HG03442 (cell line): Measurements from ENCODE around the gene TLR3.
"Not testable (repeated sequence)": the region's sequence is repeated elsewhere in the genome, so short reads cannot be mapped to it uniquely, and the experiment has no call there.

Source experiments
- ATAC-seq: cut with Tn5 transposase; IDR thresholded peaks from one replicate; pipeline ENCODE4 v1.9.1; 2021; ENCODE audit warnings: mild to moderate bottlenecking, moderate library complexity; ENCODE audit not compliant: unreplicated experiment

Gene TLR3

DNA sequence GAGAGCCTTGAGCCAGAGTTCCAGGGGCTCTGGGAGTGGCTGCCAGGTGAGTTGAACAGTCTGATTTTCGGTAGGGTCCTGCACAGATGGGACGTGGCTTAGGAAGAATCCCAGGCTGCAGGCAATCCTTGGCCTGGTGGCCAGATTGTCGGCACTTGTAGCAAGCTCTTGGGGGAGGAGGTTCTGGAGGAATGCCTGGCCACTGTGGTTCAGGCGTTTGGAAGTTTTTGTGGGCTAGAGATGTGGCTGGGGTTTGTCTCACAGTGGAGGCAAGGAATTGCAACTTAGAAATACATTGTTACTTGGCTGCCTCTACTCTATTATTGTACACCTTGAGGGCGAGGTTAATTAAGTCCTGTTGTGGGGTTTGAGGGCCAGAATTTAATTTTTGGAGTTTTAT, 21.5 kb upstream of the TLR3 start:
- not testable (repeated sequence) for ATAC-seq

DNA sequence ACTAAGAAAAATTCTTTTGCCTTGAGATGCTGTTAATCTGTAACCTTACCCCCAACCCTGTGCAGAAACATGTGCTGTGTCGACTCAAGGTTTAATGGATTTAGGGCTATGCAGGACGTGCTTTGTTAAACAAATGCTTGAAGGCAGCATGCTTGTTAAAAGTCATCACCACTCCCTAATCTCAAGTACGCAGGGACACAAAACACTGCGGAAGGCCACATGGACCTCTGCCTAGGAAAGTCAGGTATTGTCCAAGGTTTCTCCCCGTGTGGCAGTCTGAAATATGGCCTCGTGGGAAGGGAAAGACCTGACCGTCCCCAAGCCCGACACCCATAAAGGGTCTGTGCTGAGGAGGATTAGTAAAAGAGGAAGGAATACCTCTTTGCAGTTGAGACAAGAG, 18.8 kb upstream of the TLR3 start:
- ATAC-seq, result not testable (repeated sequence)

DNA sequence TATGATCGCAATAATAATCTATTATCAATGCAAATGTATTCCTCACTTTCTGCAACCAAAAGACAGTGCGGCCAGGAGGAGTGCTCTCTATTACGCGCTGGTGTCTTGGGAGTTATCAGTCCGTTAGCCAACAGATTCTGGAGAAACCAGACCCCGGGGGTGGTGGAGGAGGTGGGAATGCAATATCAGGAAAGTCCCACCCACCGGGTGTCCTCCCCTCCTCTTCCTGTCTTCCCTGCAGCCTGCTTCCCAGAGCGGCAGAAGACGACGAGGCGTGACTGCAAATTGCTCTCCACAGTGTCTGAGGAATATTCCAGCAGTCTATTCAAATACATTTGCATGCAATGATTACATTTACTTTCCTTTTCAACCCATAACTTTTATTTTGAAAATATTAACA, 17.9 kb upstream of the TLR3 start:
- no peak for ATAC-seq

DNA sequence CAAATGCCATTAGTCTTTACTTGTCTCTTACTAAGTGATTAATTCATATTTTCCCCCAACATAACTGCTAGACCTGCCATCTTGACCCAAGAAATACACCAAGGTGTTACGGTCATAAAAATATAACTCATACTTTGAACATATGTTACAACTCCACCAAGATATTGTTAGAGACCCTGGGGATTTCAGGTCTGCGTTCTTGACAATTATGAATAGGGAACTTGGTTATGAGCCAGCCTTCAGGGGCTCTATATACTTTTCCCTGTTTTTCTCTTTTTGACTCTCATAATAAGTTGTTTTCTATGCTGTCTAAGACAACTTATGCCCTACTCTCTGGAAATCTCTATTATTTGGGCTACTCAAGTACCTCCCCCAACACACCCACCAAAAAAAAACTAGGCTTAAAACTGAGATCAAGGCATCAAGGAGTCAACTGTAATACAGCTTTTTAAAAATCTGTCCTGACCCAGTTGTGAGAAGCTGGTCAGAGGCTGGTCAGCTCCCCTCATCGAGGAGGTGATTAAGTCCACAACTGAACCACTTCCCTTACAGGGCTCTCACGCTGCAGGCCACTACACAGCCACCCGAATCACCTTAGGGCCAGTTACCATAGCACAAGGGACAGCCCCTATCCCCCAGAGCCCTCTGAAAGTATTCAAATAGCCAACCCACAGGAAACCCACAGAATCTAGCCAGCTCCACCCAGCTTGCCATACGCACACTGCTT, 10.5 kb upstream of the TLR3 start:
- ATAC-seq, result peak; percentile 100

DNA sequence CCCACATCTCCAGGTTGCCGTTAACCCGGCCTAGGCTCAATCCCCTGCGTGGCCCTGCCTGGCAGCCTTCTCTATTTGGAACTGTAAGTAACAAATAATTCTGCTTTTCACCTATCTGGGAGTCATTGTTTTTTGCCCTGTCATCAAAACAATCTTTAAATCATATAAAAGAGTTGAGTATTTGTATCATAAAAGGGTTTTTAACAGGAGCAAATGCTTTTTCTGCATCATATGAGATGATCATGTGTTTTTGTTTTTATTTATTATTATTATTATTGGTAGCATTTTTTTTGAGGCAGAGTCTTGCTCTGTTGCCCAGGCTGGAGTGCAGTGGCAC, 10.0 kb upstream of the TLR3 start:
- ATAC-seq, result no peak

DNA sequence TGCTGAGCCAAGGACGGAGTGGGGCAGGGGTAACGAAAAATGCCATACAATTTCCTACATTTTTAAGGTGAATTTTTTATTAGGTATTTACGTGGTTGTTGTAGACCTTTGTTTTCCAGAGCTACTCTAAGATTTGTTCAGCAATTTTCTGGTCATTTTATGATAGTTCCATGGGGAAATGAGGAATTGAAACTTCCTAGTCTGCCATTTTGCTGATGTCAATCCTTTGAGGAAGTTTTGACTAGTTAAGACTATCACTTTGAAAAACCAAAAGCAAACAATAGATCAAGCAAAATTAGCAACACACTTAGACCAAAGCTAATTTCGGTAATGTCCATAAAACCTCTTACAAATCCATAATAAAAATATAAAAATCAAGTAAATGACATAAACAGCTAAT, 7.0 kb upstream of the TLR3 start:
- ATAC-seq, result no peak

DNA sequence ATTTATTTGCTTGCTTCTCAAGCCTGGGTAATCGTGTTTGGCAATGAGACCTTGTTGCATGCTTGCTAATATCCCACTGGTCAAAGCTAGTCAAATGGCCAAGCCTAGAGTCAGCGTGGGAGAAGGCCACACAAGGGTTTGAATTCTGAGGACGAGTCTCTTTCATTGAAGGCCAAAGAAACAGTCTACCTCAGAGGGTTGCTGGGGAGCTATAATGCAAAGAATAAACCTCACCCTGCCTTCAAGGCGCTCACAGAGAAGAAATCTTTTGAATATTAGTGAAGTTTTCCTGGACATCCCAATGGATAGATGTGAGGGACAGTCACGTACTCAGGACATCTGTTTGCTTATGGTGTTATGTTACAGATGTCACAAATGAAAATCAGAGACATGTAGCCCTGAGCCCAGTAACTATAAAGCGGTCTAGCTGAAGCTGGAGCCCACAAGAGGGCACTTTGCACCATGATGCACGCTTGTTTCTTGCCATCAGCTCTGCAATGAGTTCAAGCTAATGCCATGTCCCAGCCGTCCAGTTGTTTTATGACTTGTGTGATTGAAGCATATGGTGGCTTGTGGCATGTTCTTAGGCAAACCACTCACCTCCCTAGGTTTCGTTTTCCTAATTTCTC, 1.1 kb upstream of the TLR3 start:
- ATAC-seq, result peak; percentile 87

DNA sequence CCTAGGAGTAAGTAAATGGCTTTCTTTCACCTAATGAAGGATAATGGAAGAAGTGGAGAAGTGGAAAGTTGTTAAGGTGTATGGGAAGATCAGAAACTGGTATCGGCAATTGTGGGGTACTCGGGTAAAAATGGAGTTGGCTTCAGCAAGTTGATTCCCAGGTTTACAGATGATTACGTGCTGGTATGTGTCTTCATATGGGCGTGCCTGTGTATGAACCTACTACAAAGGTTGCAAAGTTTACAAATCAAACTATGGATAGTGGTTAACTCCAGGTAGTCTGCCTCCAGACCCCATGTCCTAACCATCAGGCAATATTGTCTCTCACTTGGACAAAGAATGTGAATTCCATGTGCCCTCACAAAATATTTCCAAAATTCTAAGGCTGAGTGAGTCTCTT, 773 bp downstream of the TLR3 start:
- no peak for ATAC-seq

DNA sequence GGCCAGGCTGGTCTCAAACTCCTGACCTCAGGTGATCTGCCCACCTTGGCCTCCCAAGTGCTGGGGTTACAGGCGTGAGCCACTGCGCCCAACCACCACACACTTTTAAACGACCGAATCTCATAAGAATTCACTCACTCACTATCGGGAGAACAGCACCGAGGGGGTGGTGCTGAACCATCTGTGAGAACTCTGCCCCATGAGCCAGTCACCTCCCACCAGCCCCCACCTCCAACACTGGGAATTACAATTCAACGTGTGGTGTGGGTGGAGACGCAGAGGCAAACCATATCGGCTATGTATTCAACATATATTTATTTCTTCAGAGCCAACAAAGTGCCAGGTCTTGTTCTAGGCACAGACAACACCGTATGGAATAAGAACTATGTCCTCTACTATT, 3.6 kb downstream of the TLR3 start:
- no peak for ATAC-seq

DNA sequence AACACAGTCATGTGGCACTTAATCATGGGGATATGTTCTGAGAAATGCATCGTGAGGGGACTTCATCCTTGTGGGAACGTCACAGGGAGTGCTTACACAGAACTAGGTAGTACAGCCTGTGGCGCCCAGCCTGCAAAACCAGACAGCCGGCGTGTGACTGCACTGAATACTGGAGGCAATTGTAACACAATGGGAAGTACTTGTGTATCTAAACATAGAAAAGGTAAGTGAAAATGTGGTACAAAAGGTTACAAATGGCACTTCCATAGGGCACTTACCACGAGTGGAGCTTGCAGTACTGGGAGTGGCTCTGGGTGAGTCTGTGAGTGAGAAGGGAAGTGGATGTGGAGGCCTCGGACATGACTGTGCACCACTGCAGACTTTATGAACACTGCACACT, 5.2 kb downstream of the TLR3 start:
- no peak for ATAC-seq

DNA sequence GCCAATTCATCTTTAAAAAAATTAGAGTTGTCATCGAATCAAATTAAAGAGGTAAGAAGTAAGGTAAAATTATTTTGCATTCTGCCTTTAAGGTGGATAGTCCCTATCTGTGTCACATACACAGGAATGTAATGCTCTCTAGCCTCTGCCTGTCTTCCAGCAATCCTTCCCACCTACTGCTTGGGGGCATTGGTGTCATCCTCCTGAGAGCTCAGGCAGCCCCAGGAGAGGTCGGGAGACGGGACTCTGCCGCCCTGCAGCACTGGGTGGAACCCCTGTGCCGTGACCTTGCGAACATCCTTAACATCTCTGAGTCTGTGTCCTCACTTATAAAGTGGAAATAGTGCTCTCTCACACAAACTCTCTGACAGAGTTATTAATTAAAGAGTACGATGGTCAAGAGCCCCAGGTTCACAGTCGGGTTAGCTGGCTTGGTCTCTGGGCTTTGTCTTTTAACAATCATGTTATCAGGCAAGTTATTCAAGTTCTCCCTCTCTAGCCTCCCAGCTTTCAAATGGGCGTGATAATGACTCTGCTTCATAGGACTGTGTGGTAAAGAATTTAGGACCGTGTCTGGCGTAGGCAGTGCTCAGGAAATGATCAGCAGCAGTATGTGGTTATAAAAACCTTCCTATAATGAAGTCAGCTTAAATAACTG, 10.2 kb downstream of the TLR3 start:
- no peak for ATAC-seq

DNA sequence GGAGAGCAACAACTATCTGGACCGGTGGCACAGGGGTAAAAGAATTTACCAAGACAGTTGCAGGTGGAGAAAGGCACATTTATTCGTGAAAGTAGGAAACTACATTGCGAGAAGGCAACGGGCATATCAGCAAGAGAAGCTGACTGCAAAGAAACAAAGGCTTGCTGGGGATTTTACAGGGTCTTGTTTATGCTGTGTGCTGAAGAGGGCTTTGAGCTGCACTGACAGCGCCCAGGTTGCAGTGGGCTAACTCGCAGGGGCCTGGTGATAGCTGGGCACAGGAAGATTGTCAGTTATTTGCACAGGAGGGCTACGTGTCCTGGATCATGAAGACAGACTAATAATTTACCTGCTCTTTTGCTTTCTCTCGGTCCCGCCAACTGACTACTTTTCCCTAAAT, 10.7 kb downstream of the TLR3 start:
- ATAC-seq, result no peak

DNA sequence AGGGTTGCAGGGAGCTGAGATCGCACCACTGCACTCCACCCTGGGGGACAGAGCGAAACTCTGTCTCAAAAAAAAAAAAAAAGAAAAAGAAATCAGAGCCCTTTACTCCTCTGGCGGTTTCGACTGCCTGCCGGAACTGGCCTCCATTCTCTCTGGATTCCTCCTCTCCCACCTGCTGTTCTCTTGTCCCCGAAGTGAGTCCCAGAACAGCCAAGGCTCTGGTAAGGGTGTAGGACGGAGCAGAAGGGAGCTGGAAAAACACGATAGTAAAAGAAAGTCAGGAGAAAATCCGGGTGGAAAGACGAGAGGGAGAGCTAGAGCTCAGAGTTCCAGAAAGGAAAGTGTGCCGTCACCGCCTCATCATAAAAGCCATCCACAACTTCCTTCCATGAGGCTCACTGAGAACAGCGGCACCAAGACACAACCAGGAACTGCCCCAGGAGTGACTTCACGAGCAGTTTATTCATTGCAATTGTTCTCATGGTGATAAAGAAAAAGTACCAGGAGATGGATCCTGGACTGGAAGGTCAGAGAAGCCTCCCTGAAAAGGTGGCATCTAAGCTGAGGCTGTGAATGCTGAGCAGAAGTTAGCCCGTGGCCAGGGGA, 12.3 kb downstream of the TLR3 start:
- no peak for ATAC-seq

DNA sequence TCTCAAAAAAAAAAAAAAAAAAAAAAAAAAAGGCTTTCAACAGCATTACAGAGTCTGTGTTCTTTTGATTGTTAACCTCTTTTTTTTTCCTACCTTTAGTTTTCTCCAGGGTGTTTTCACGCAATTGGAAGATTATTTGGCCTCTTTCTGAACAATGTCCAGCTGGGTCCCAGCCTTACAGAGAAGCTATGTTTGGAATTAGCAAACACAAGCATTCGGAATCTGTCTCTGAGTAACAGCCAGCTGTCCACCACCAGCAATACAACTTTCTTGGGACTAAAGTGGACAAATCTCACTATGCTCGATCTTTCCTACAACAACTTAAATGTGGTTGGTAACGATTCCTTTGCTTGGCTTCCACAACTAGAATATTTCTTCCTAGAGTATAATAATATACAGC, 13.3 kb downstream of the TLR3 start:
- ATAC-seq, result no peak

DNA sequence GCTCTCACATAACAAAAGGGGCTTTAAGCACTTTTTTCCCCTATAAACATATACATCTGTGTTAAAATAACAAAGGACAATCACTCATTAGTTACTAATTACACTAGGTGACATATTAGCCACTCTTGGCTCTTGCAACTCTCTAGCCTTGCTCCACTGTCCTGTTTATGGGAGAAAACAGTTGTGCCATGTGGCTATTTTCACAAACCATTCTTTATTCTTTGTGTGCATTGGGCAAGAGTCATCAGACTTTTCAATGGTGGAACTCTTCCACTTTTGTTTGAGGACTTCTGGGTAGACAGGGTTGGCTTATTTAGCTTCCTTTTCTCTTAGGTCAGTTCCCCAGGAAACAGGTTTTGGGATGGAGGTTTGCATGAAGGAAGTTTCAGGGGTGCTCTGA, 19.6 kb downstream of the TLR3 start:
- ATAC-seq, result no peak

DNA sequence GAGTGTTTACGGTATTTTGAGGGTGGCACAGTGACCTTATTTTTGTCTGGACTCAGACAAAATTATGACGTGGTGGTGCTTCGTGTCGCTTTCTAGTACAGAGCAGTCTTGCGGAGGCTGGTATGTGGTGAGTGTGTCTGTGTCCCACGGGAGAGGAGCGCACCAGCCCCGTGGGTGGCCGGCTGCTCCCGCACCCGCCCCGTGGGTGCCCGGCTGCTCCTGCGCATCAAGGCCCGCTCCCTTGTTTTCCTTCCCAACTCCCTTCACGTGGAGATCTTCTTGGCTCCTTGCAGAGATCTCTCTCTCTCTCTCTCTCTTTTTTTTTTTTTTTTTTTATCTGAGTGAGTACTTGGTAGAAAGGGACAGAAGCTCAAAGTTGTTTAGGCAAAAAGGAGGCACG, 23.3 kb downstream of the TLR3 start:
- ATAC-seq, result no peak

DNA sequence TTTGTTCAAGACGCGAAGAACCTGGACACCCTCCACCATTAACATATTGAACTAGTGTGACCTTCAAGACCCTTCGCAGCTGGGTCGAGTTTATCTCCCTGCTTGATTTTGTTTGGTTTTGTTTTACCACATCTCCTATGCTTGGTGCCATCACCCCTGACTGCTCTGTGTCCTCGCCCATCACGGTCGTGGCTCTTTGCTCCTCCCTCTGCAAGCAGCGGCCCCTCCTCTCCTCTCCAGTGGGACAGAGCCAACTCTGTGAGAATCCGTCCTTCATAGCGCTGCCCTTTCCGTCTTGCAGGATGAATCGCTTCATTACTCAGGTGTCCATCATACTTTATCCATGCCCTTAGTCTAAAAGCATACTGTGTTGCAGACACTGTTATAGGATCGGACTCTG, 26.4 kb downstream of the TLR3 start:
- ATAC-seq, result no peak

DNA sequence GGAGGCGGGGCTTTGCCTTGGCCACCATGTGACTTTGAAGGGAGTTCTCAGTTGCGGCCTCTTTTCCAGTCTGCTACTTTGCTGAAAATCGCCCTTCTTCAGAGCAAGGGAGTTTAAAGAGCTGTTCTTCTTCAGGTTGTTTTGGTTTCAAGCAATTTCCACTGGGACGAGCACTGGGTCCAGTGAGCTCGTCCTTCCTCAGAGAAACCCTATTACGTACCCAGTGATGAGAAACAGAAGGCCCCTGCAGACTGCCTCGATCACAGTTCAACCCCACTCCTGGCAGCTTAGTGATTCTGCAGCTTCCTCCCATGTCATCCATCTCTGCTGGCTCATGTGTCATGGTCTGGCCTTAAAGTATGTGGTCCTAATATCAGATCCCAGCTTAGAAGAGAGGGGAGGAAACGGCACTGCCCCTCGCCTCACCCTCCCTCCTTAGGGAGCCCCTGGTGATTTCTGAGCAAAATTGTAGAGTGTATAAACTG, 27.8 kb downstream of the TLR3 start:
- ATAC-seq, result no peak

DNA sequence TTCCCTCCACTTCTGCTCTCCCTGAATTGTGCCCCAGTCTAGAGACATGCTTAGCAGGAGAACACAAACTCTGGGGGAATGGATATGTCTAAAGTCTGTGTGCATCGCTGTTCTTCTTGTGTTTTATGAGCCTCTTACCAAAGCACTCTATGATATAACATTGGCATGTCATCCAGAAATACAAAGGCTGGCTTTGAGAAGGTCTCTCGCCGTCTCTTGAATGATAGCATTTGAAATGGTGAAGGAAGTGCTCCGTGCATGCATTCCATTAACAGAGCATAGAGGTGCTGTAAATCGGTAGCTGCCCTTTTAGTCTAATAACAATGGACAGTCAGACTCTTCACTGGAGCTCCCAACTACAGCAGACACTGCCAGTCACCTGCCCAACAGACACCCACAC, 28.4 kb downstream of the TLR3 start:
- no peak for ATAC-seq

DNA sequence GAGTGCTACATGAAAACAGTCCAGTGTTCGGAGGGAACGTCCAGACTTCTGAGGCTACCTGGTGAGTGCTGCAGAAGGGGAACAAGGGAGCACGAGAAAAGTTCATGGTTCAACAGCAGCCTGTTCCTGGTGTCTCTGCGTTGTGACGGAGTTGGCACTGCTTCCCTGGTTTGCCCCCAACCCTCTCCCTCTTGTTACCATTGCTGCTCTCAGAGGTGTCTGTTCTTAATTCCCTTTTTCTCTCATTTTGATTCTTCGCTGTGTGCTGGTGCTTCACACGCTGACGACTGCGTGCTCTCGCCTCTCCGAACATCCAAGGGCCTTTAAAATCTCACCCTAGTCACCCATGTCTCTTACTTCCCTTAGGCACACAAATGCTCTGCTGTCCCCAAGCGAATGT, 34.0 kb downstream of the TLR3 start:
- no peak for ATAC-seq

DNA sequence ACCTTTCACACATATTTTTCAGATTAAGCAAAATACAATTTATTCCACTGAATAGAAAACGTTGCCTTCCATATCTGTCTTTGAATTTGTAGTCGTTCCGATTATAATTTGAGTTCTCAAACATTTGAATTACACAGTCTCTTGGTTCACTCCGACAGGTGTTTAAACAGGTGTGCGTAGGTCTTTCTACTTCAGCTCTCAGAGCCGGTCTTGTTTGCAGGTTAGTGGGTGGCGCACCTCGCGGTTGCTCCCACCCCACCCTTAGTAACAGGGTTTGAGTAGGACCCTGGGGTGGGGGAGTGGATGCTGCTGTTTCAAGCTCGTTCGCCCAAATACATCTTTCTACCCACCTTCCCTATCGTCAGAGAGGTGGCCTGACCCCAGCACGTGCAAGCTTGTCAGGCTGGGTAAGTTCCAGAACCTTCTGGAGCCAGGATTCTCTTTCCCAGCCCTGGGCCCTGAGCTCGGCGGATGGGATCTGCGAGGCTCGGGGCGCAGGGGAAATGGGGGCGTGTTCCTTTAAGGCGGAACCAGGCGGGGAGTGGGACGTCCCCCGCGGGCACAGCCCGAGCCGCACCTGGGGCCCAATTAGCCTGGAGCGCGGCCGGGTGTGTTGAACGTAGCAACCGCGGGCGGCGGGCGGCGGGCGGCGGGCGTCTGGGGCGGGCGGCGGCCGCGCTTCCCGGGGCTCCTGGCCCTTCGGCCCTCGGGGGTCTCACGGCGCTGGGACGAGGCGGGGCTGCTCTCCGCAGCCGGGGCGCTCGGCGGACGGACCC, 35.3 kb downstream of the TLR3 start, which contains the start of gene FAM149A:
TSS of gene FAM149A (plus strand) at position 591 of the 776 bp plus-strand sequence.
- peak; percentile 62 for ATAC-seq
